ENCODE measurements around the gene LRP6. TPM values are rescaled to one million over a fixed set of nuclear protein-coding genes. Genes with fewer than 3 reads are reported as not detected.
"Not testable (repeated sequence)": the region's sequence is repeated elsewhere in the genome, so short reads cannot be mapped to it uniquely, and the experiment has no call there.

LRP6 gene
- total RNA-seq, 1 donor from 2014 or later, result 36.3 TPM

- DNase-seq (ENCODE audit: low spot score) (no peak), ATAC-seq (no peak)
Measured at GRCh38 chr12:12128670-12129069, 138.2 kb downstream of the LRP6 start.

- ATAC-seq, result no peak
- DNase-seq (ENCODE audit: low spot score), result no peak
Measured at GRCh38 chr12:12127304-12127703, 139.5 kb downstream of the LRP6 start.

GRCh38 chr12:12126551-12126950 is 140.3 kb downstream of the LRP6 start:
- DNase-seq (ENCODE audit: low spot score) (no peak), ATAC-seq (no peak)

- no peak for ATAC-seq
- no peak for DNase-seq (ENCODE audit: low spot score)
Measured at GRCh38 chr12:12123036-12123604, 143.7 kb downstream of the LRP6 start.

- ATAC-seq (no peak), DNase-seq (ENCODE audit: low spot score) (no peak)
Measured at GRCh38 chr12:12121061-12121460, 145.8 kb downstream of the LRP6 start.

- DNase-seq (ENCODE audit: low spot score), result no peak
- no peak for ATAC-seq
Measured at GRCh38 chr12:12116677-12117076, 150.2 kb downstream of the LRP6 start.

- ATAC-seq, result no peak
Measured at GRCh38 chr12:12115514-12115913, 151.3 kb downstream of the LRP6 start.

GRCh38 chr12:12110923-12111555 is 155.8 kb downstream of the LRP6 start:
- DNase-seq (ENCODE audit: low spot score); ATAC-seq: not testable (repeated sequence)

More at GRCh38 chr12:12115514-12115913, 151.3 kb downstream of the LRP6 start:
- no peak for DNase-seq (ENCODE audit: low spot score)

GRCh38 chr12:12108441-12109058 is 158.3 kb downstream of the LRP6 start:
- ATAC-seq, result no peak
- DNase-seq (ENCODE audit: low spot score), result no peak

- ATAC-seq, result peak; percentile 16
- DNase-seq (ENCODE audit: low spot score), result no peak
Measured at GRCh38 chr12:12107678-12108077, 159.2 kb downstream of the LRP6 start.

- DNase-seq (ENCODE audit: low spot score) (no peak), ATAC-seq (peak; percentile 49)
Measured at GRCh38 chr12:12099102-12099501, 167.7 kb downstream of the LRP6 start.

- ATAC-seq, result no peak
- DNase-seq (ENCODE audit: low spot score), result no peak
Measured at GRCh38 chr12:12098691-12099015, 168.2 kb downstream of the LRP6 start.

- no peak for ATAC-seq
Measured at GRCh38 chr12:12097891-12098690, 168.8 kb downstream of the LRP6 start.

GRCh38 chr12:12095021-12095420 is 171.8 kb downstream of the LRP6 start:
- ATAC-seq (no peak), DNase-seq (ENCODE audit: low spot score) (no peak)

More at GRCh38 chr12:12097891-12098690, 168.8 kb downstream of the LRP6 start:
- DNase-seq (ENCODE audit: low spot score), result no peak

GRCh38 chr12:12094481-12094880 is 172.4 kb downstream of the LRP6 start:
- DNase-seq (ENCODE audit: low spot score), result no peak
- ATAC-seq, result no peak

GRCh38 chr12:12091977-12092663 is 174.7 kb downstream of the LRP6 start:
- DNase-seq (ENCODE audit: low spot score) (peak; percentile 39), ATAC-seq (peak; percentile 21)

- DNase-seq (ENCODE audit: low spot score) (no peak), ATAC-seq (no peak)
Measured at GRCh38 chr12:12091071-12091470, 175.8 kb downstream of the LRP6 start.

GRCh38 chr12:12088761-12089160 is 178.1 kb downstream of the LRP6 start:
- DNase-seq (ENCODE audit: low spot score) (peak; percentile 43), ATAC-seq (no peak)

GRCh38 chr12:12088147-12088546 is 178.7 kb downstream of the LRP6 start:
- DNase-seq (ENCODE audit: low spot score), result peak; percentile 81
- ATAC-seq, result peak; percentile 86

GRCh38 chr12:12087693-12088034 is 179.2 kb downstream of the LRP6 start:
- DNase-seq (ENCODE audit: low spot score) (no peak), ATAC-seq (peak; percentile 26)
